ENCODE measurements around the gene TMEM222.

Gene TMEM222

GRCh38 chr1:27351541-27352107, 29.7 kb downstream of the TMEM222 start:
- no peak overlapping the region for H2AFZ ChIP-seq (ENCODE audit: low read depth, low read length)
- no peaks in the 10 kb centered on the region for H3K79me2 ChIP-seq (ENCODE audit: insufficient read depth, low read length)
- H3K27ac ChIP-seq (ENCODE audit: low read length), result no peak overlapping the region

GRCh38 chr1:27353166-27353565, 31.2 kb downstream of the TMEM222 start:
- H3K4me2 ChIP-seq (ENCODE audit: insufficient read depth, low read length), result no peak overlapping the region
- H3K9me3 ChIP-seq (ENCODE audit: insufficient read depth, low read length, severe bottlenecking), result no peaks in the 10 kb centered on the region
- no peak overlapping the region for H2AFZ ChIP-seq (ENCODE audit: low read depth, low read length)
- no peak for DNase-seq
- no peak for ATAC-seq (ENCODE audit: insufficient read depth, low read depth)
- H3K9ac ChIP-seq (ENCODE audit: low read depth, low read length), result no peak overlapping the region
- peaks cover 14% of the 10 kb centered on the region for H3K4me1 ChIP-seq (ENCODE audit: insufficient read depth, low read length)
- H3K79me2 ChIP-seq (ENCODE audit: insufficient read depth, low read length), result no peaks in the 10 kb centered on the region
- TF ChIP-seq EZH2 (IDR thresholded peaks at IDR 0.05; ENCODE audit: borderline replicate concordance, low read depth, low read length, severe bottlenecking) (no peak), CTCF (IDR thresholded peaks at IDR 0.05; ENCODE audit: borderline replicate concordance, extremely low read depth, low read length, poor library complexity, severe bottlenecking) (no peak)
- H4K20me1 ChIP-seq (ENCODE audit: insufficient read depth, low read length), result no peaks in the 10 kb centered on the region
- H3K27ac ChIP-seq (ENCODE audit: low read length), result no peak overlapping the region
- no peaks in the 10 kb centered on the region for H3K36me3 ChIP-seq (ENCODE audit: insufficient read depth, low read length)
- H3K27me3 ChIP-seq (ENCODE audit: insufficient read depth, low read length, poor library complexity), result no peaks in the 10 kb centered on the region
- H3K4me3 ChIP-seq (ENCODE audit: low read depth in 1 of 2, low read length in 2 of 2), result no peak overlapping the region

More at GRCh38 chr1:27351541-27352107, 29.7 kb downstream of the TMEM222 start:
- H3K9ac ChIP-seq (ENCODE audit: low read depth, low read length), result no peak overlapping the region
- no peaks in the 10 kb centered on the region for H3K9me3 ChIP-seq (ENCODE audit: insufficient read depth, low read length, severe bottlenecking)
- ATAC-seq (ENCODE audit: insufficient read depth, low read depth) (no peak), DNase-seq (no peak)
- H3K4me2 ChIP-seq (ENCODE audit: insufficient read depth, low read length), result no peak overlapping the region
- no peaks in the 10 kb centered on the region for H3K36me3 ChIP-seq (ENCODE audit: insufficient read depth, low read length)
- TF ChIP-seq CTCF (IDR thresholded peaks at IDR 0.05; ENCODE audit: borderline replicate concordance, extremely low read depth, low read length, poor library complexity, severe bottlenecking) (no peak), EZH2 (IDR thresholded peaks at IDR 0.05; ENCODE audit: borderline replicate concordance, low read depth, low read length, severe bottlenecking) (no peak)
- no peak overlapping the region for H3K4me3 ChIP-seq (ENCODE audit: low read depth in 1 of 2, low read length in 2 of 2)
- no peaks in the 10 kb centered on the region for H3K27me3 ChIP-seq (ENCODE audit: insufficient read depth, low read length, poor library complexity)
- H4K20me1 ChIP-seq (ENCODE audit: insufficient read depth, low read length), result no peaks in the 10 kb centered on the region
- H3K4me1 ChIP-seq (ENCODE audit: insufficient read depth, low read length), result no peaks in the 10 kb centered on the region

- no peaks in the 10 kb centered on the region for H3K27me3 ChIP-seq (ENCODE audit: insufficient read depth, low read length, poor library complexity)
- TF ChIP-seq CTCF (IDR thresholded peaks at IDR 0.05; ENCODE audit: borderline replicate concordance, extremely low read depth, low read length, poor library complexity, severe bottlenecking) (no peak), EZH2 (IDR thresholded peaks at IDR 0.05; ENCODE audit: borderline replicate concordance, low read depth, low read length, severe bottlenecking) (no peak)
- no peak overlapping the region for H3K27ac ChIP-seq (ENCODE audit: low read length)
- H2AFZ ChIP-seq (ENCODE audit: low read depth, low read length), result no peak overlapping the region
- H3K36me3 ChIP-seq (ENCODE audit: insufficient read depth, low read length), result no peaks in the 10 kb centered on the region
- H3K4me2 ChIP-seq (ENCODE audit: insufficient read depth, low read length), result no peak overlapping the region
- no peaks in the 10 kb centered on the region for H4K20me1 ChIP-seq (ENCODE audit: insufficient read depth, low read length)
- no peak overlapping the region for H3K4me3 ChIP-seq (ENCODE audit: low read depth in 1 of 2, low read length in 2 of 2)
- no peak overlapping the region for H3K9ac ChIP-seq (ENCODE audit: low read depth, low read length)
- no peaks in the 10 kb centered on the region for H3K79me2 ChIP-seq (ENCODE audit: insufficient read depth, low read length)
- DNase-seq (no peak), ATAC-seq (ENCODE audit: insufficient read depth, low read depth) (no peak)
- no peaks in the 10 kb centered on the region for H3K9me3 ChIP-seq (ENCODE audit: insufficient read depth, low read length, severe bottlenecking)
- peaks cover 14% of the 10 kb centered on the region for H3K4me1 ChIP-seq (ENCODE audit: insufficient read depth, low read length)
These were observed 31.7 kb downstream of the TMEM222 start for GRCh38 chr1:27353629-27354028.
